H9 (cell line): ENCODE data around the gene DLG2. TPM values are rescaled to one million over a fixed set of nuclear protein-coding genes. Genes with fewer than 3 reads are reported as not detected.

Experiments used
- DNase-seq: peaks from one replicate; pipeline ENCODE4 v3.0.0-alpha.2; 2017
- H2AFZ ChIP-seq: one replicate; pipeline ENCODE4 v1.6.1; 2013; ENCODE audit warnings: mild to moderate bottlenecking, low read length, control low read depth, moderate library complexity
- H2AK5ac ChIP-seq: 2 replicates; pipeline ENCODE4 v1.6.1; 2013; ENCODE audit warnings: low read length, control low read depth, mixed read lengths; ENCODE audit not compliant: insufficient read length
- H2BK120ac ChIP-seq: one replicate; pipeline ENCODE4 v1.6.1; 2013; ENCODE audit warnings: low read depth, mild to moderate bottlenecking, low read length, control low read depth, inconsistent platforms; ENCODE audit not compliant: poor library complexity, severe bottlenecking
- H2BK12ac ChIP-seq: 2 replicates; pipeline ENCODE4 v1.6.1; 2013; ENCODE audit warnings: low read length, control low read depth, mixed read lengths, low read depth; ENCODE audit not compliant: insufficient read length
- H2BK15ac ChIP-seq: 2 replicates; pipeline ENCODE4 v1.6.1; 2013; ENCODE audit warnings: low read depth, low read length, control low read depth
- H2BK20ac ChIP-seq: one replicate; pipeline ENCODE4 v1.6.1; 2013; ENCODE audit warnings: low read depth, mild to moderate bottlenecking, low read length, control low read depth, inconsistent platforms; ENCODE audit not compliant: poor library complexity, severe bottlenecking
- H2BK5ac ChIP-seq: 2 replicates; pipeline ENCODE4 v1.6.1; 2013; ENCODE audit warnings: low read length, control low read depth, mixed read lengths; ENCODE audit not compliant: insufficient read length
- H3K14ac ChIP-seq: 2 replicates; pipeline ENCODE4 v1.6.1; 2013; ENCODE audit warnings: low read length, control low read depth; ENCODE audit not compliant: insufficient read depth
- H3K18ac ChIP-seq: 2 replicates; pipeline ENCODE4 v1.6.1; 2013; ENCODE audit warnings: low read depth, mild to moderate bottlenecking, mixed read lengths, low read length, control low read depth; ENCODE audit not compliant: insufficient read length
- H3K23ac ChIP-seq: 2 replicates; pipeline ENCODE4 v1.6.1; 2013; ENCODE audit warnings: low read length, control low read depth, mixed read lengths, low read depth; ENCODE audit not compliant: insufficient read length
- H3K23me2 ChIP-seq: 2 replicates; pipeline ENCODE4 v1.6.1; 2013; ENCODE audit warnings: low read depth, mild to moderate bottlenecking, mixed read lengths, low read length, control low read depth; ENCODE audit not compliant: insufficient read length, poor library complexity, severe bottlenecking
- H3K27ac ChIP-seq: 2 replicates; pipeline ENCODE4 v1.5.1; 2013; ENCODE audit warnings: low read length, control low read depth, mixed read lengths, low read depth; ENCODE audit not compliant: insufficient read length
- H3K27me3 ChIP-seq: 2 replicates; pipeline ENCODE4 v1.6.1; 2013; ENCODE audit warnings: low read length, control low read depth, inconsistent platforms; ENCODE audit not compliant: insufficient read depth
- H3K4ac ChIP-seq: 2 replicates; pipeline ENCODE4 v1.6.1; 2013; ENCODE audit warnings: low read depth, mild to moderate bottlenecking, control low read depth, inconsistent platforms, low read length, moderate library complexity
- H3K4me1 ChIP-seq: 2 replicates; pipeline ENCODE4 v1.6.1; 2013; ENCODE audit warnings: low read length, control low read depth, inconsistent platforms; ENCODE audit not compliant: insufficient read depth
- H3K4me2 ChIP-seq: 2 replicates; pipeline ENCODE4 v1.6.1; 2013; ENCODE audit warnings: low read length, control low read depth, mixed read lengths; ENCODE audit not compliant: insufficient read length, insufficient read depth
- H3K56ac ChIP-seq: 2 replicates; pipeline ENCODE4 v1.6.1; 2013; ENCODE audit warnings: low read depth, mild to moderate bottlenecking, mixed read lengths, low read length, control low read depth; ENCODE audit not compliant: insufficient read length
- H3K79me1 ChIP-seq: 2 replicates; pipeline ENCODE4 v1.6.1; 2013; ENCODE audit warnings: low read depth, mild to moderate bottlenecking, moderate library complexity, low read length, control low read depth, inconsistent platforms; ENCODE audit not compliant: insufficient read depth, poor library complexity, severe bottlenecking
- H3K79me2 ChIP-seq: 2 replicates; pipeline ENCODE4 v1.6.1; 2013; ENCODE audit warnings: low read length, control low read depth, inconsistent platforms; ENCODE audit not compliant: insufficient read depth
- H3K9ac ChIP-seq: 2 replicates; pipeline ENCODE4 v1.6.1; 2013; ENCODE audit warnings: low read length, control low read depth, mixed read lengths; ENCODE audit not compliant: insufficient read length; ENCODE audit errors: extremely low read depth
- H3K9me3 ChIP-seq: one replicate; pipeline ENCODE4 v1.6.1; 2013; ENCODE audit warnings: low read depth, low read length, inconsistent platforms; ENCODE audit not compliant: control insufficient read depth
- H3T11ph ChIP-seq: one replicate; pipeline ENCODE4 v1.6.1; 2013; ENCODE audit warnings: mild to moderate bottlenecking, low read length, control low read depth, inconsistent platforms
- H4K20me1 ChIP-seq: one replicate; pipeline ENCODE4 v1.6.1; 2013; ENCODE audit not compliant: control insufficient read depth, insufficient read length, insufficient read depth
- H4K5ac ChIP-seq: 2 replicates; pipeline ENCODE4 v1.6.1; 2013; ENCODE audit warnings: low read depth, mild to moderate bottlenecking, mixed read lengths, low read length, control low read depth; ENCODE audit not compliant: insufficient read length
- H4K8ac ChIP-seq: replicated peaks from 2 replicates; pipeline ENCODE4 v1.6.1; 2013; ENCODE audit warnings: low read length, control low read depth, mixed read lengths, low read depth; ENCODE audit not compliant: insufficient read length
- H4K91ac ChIP-seq: 2 replicates; pipeline ENCODE4 v1.6.1; 2013; ENCODE audit warnings: low read depth, mild to moderate bottlenecking, moderate library complexity, mixed read lengths, low read length, control low read depth; ENCODE audit not compliant: insufficient read length
- H3K27ac Mint-ChIP-seq, 3 experiments: 2 replicates in 2 of 3; 3 replicates in 1 of 3; pipeline ENCODE4 v1.8.0; 2020 to 2021; ENCODE audit warnings: mixed read lengths in 3 of 3, mild to moderate bottlenecking in 1 of 3, moderate library complexity in 1 of 3
- H3K27me3 Mint-ChIP-seq: 2 replicates; pipeline ENCODE4 v1.8.0; 2021; ENCODE audit warnings: low read depth, mild to moderate bottlenecking, moderate library complexity, mixed read lengths
- H3K36me3 Mint-ChIP-seq, 3 experiments: 2 replicates in 2 of 3; 3 replicates in 1 of 3; pipeline ENCODE4 v1.8.0; 2020 to 2021; ENCODE audit warnings: low read depth in 3 of 3, mixed read lengths in 3 of 3; ENCODE audit not compliant: insufficient read depth in 1 of 3
- H3K4me1 Mint-ChIP-seq, 2 experiments: 2 replicates each; pipeline ENCODE4 v1.8.0; 2020; ENCODE audit warnings: mixed read lengths in 2 of 2
- H3K4me3 Mint-ChIP-seq, 2 experiments: 2 replicates in 1 of 2; 3 replicates in 1 of 2; pipeline ENCODE4 v1.8.0; 2020 to 2021; ENCODE audit warnings: mild to moderate bottlenecking in 2 of 2, mixed read lengths in 2 of 2, moderate library complexity in 1 of 2
- H3K9me3 Mint-ChIP-seq, 2 experiments: 2 replicates in 1 of 2; 3 replicates in 1 of 2; pipeline ENCODE4 v1.8.0; 2020; ENCODE audit warnings: mild to moderate bottlenecking in 2 of 2, mixed read lengths in 2 of 2, moderate library complexity in 1 of 2
- CTCF ChIP-seq: fragments of 200-600 bp; sonication (generic); conservative IDR thresholded peaks from 3 replicates; pipeline ENCODE4 v1.8.0; 2021; ENCODE audit warnings: antibody characterized with exemption, mild to moderate bottlenecking
- total RNA-seq: library from RNA; stranded (reverse); gene quantifications from 2 replicates; pipeline ENCODE4 v1.2.1, GENCODE V29; 2021

DLG2 gene
- total RNA-seq, 1 experiment from 2014 or later = 8.0 TPM

- Mint-ChIP-seq H3K9me3 (peaks cover 0 to 6% of the 10 kb centered on the region in 2 experiments; a peak in 2 of 5 replicates), H3K27me3 (no peaks in the 10 kb centered on the region), H3K36me3 (no peaks in the 10 kb centered on the region), H3K4me3 (no peak overlapping the region), H3K27ac (no peak overlapping the region), H3K4me1 (peaks cover 9 to 10% of the 10 kb centered on the region in 2 experiments)
- no peak overlapping the region for H2BK5ac ChIP-seq
- no peak overlapping the region for H2BK12ac ChIP-seq
- no peak overlapping the region for H3K27ac ChIP-seq
- no peak overlapping the region for H2AK5ac ChIP-seq
- no peak overlapping the region for H3K18ac ChIP-seq
- no peaks in the 10 kb centered on the region for H3K23me2 ChIP-seq
- no peak overlapping the region for H2BK15ac ChIP-seq
- H4K8ac ChIP-seq = no peak overlapping the region
- no peaks in the 10 kb centered on the region for H3K79me2 ChIP-seq
- no peaks in the 10 kb centered on the region for H3K27me3 ChIP-seq
- no peaks in the 10 kb centered on the region for H3K4me1 ChIP-seq
- H4K5ac ChIP-seq = no peak overlapping the region
- no peak for TF ChIP-seq CTCF
- no peak overlapping the region for H3K23ac ChIP-seq
- H3K56ac ChIP-seq = no peak overlapping the region
- H4K91ac ChIP-seq = no peak overlapping the region
- H3K4me2 ChIP-seq = no peak overlapping the region
- no peaks in the 10 kb centered on the region for H3K9me3 ChIP-seq
- H2BK20ac ChIP-seq = no peak overlapping the region
- H2BK120ac ChIP-seq = no peak overlapping the region
- H4K20me1 ChIP-seq = no peaks in the 10 kb centered on the region
- no peak overlapping the region for H3T11ph ChIP-seq
- no peak for DNase-seq
- no peak overlapping the region for H3K9ac ChIP-seq
- H3K4ac ChIP-seq = no peak overlapping the region
- H2AFZ ChIP-seq = no peak overlapping the region
- no peaks in the 10 kb centered on the region for H3K79me1 ChIP-seq
- H3K14ac ChIP-seq = no peak overlapping the region
Observed at GRCh38 chr11:84594602-84595001, 1032.5 kb downstream of the DLG2 start.
